Vagina (tissue), 2 donors: ENCODE data around the gene AIPL1. TPM values are rescaled to one million over a fixed set of nuclear protein-coding genes. Genes with fewer than 3 reads are reported as not detected.

Experiments used
- DNase-seq, 2 donors: peaks; one replicate each; pipeline ENCODE4 v3.0.0-alpha.2; 2017; ENCODE audit errors: extremely low spot score in 2 of 2
- H3K27ac ChIP-seq: fragments of 200-600 bp; sonication (generic); one replicate; pipeline ENCODE4 v1.5.1; 2019
- H3K27me3 ChIP-seq: fragments of 200-600 bp; sonication (generic); one replicate; pipeline ENCODE4 v1.5.1; 2019
- H3K36me3 ChIP-seq, 2 donors: fragments of 200-600 bp; sonication (generic); one replicate each; pipeline ENCODE4 v1.5.1; 2017 to 2019
- H3K4me1 ChIP-seq: fragments of 200-600 bp; sonication (generic); one replicate; pipeline ENCODE4 v1.5.1; 2019
- H3K4me3 ChIP-seq, 2 donors: fragments of 200-600 bp; sonication (generic); 1 replicate in 1 of 2; 2 replicates in 1 of 2; pipeline ENCODE4 v1.5.1; 2016 to 2019
- H3K9me3 ChIP-seq: fragments of 200-600 bp; sonication (generic); one replicate; pipeline ENCODE4 v1.5.1; 2019
- CTCF ChIP-seq, 3 experiments: fragments of 450-650 bp in 2 of 3; fragments of 200-600 bp in 1 of 3; sonication (generic) in 1 of 3; IDR thresholded peaks; one replicate each; pipeline ENCODE4 v1.5.1; 2017 to 2019; ENCODE audit warnings: antibody characterized with exemption in 3 of 3, mild to moderate bottlenecking in 2 of 3, moderate library complexity in 2 of 3
- POLR2A ChIP-seq, 2 donors: fragments of 450-650 bp; IDR thresholded peaks; one replicate each; pipeline ENCODE4 v1.6.1; 2017; ENCODE audit warnings: antibody characterized with exemption in 2 of 2, mild to moderate bottlenecking in 2 of 2, moderate library complexity in 2 of 2
- POLR2AphosphoS5 ChIP-seq, 2 donors: sonication (generic); formaldehyde crosslinking; IDR thresholded peaks; one replicate each; pipeline ENCODE4 v1.9.0; 2017; ENCODE audit warnings: antibody characterized with exemption in 2 of 2, mild to moderate bottlenecking in 2 of 2, low read depth in 1 of 2; ENCODE audit not compliant: insufficient read depth in 1 of 2
- intact Hi-C: fragments of 100-400 bp; cut with DNase I; formaldehyde crosslinking; loops from one replicate; pipeline ENCODE4 v1.15.1; 2023
- total RNA-seq: library from RNA; depleted of rRNA; stranded (reverse); fragments of >200 nt; gene quantifications from one replicate; pipeline ENCODE4 v1.2.3, GENCODE V29; 2016

The AIPL1 gene
- total RNA-seq, 1 donor from 2014 or later, result not detected

GRCh38 chr17:6448473-6448872 is 13.6 kb upstream of the AIPL1 start:
- H3K36me3 ChIP-seq, result no peaks in the 10 kb centered on the region
- no peak overlapping the region for H3K4me3 ChIP-seq
- H3K9me3 ChIP-seq, result no peaks in the 10 kb centered on the region
- H3K27me3 ChIP-seq, result no peaks in the 10 kb centered on the region
- no peak for DNase-seq
- TF ChIP-seq POLR2A (IDR thresholded peaks at IDR 0.05) (no peak), POLR2AphosphoS5 (IDR thresholded peaks at IDR 0.05; ENCODE audit: insufficient read depth in 1 of 2, low read depth in 1 of 2) (no peak), CTCF (IDR thresholded peaks at IDR 0.05) (no peak)
- H3K27ac ChIP-seq, result no peak overlapping the region
- intact Hi-C loops, result no loop called here
- peaks cover 11% of the 10 kb centered on the region for H3K4me1 ChIP-seq

- intact Hi-C loops, result no loop called here
- Histone ChIP-seq H3K4me1 (peaks cover 14% of the 10 kb centered on the region), H3K27me3 (no peaks in the 10 kb centered on the region), H3K27ac (no peak overlapping the region), H3K9me3 (no peaks in the 10 kb centered on the region), H3K36me3 (no peaks in the 10 kb centered on the region), H3K4me3 (no peak overlapping the region)
- DNase-seq, result no peak
- no peak for TF ChIP-seq POLR2A (IDR thresholded peaks at IDR 0.05)
These were observed 11.7 kb upstream of the AIPL1 start for GRCh38 chr17:6446516-6447100.

GRCh38 chr17:6444571-6445335 is 9.8 kb upstream of the AIPL1 start:
- intact Hi-C loops, result no loop called here
- H3K4me1 ChIP-seq, result peaks cover 14% of the 10 kb centered on the region
- H3K36me3 ChIP-seq, result no peaks in the 10 kb centered on the region
- peak overlapping the region; percentile 47 to 53 for H3K4me3 ChIP-seq
- no peak for DNase-seq
- TF ChIP-seq CTCF (IDR thresholded peaks at IDR 0.05), result no peak
- TF ChIP-seq POLR2AphosphoS5 (IDR thresholded peaks at IDR 0.05; ENCODE audit: insufficient read depth in 1 of 2, low read depth in 1 of 2), result no peak
- TF ChIP-seq POLR2A (IDR thresholded peaks at IDR 0.05), result no peak
- H3K9me3 ChIP-seq, result no peaks in the 10 kb centered on the region
- no peak overlapping the region for H3K27ac ChIP-seq
- H3K27me3 ChIP-seq, result no peaks in the 10 kb centered on the region

- intact Hi-C loops, result no loop called here
- Histone ChIP-seq H3K4me1 (peaks cover 14% of the 10 kb centered on the region), H3K4me3 (peak within 1 kb of the TSS; percentile 47 to 53), H3K27me3 (no peaks in the 10 kb centered on the region), H3K36me3 (no peaks in the 10 kb centered on the region), H3K9me3 (no peaks in the 10 kb centered on the region), H3K27ac (no peak within 1 kb of the TSS)
- peak in 1 of 2 donors; percentile 90 for DNase-seq
- TF ChIP-seq POLR2A (IDR thresholded peaks at IDR 0.05) (no peak), POLR2AphosphoS5 (IDR thresholded peaks at IDR 0.05; ENCODE audit: insufficient read depth in 1 of 2, low read depth in 1 of 2) (peak in 1 of 2 donors; percentile 63), CTCF (IDR thresholded peaks at IDR 0.05) (no peak)
These were observed 9.0 kb upstream of the AIPL1 start, which contains the start of gene PIMREG for GRCh38 chr17:6443692-6444570. TSS of gene PIMREG (plus strand) at chr17:6444455. CDS start at chr17:6445111, 656 bp downstream.

GRCh38 chr17:6442775-6443174 is 7.9 kb upstream of the AIPL1 start:
- no peaks in the 10 kb centered on the region for H3K9me3 ChIP-seq
- H3K27ac ChIP-seq, result no peak overlapping the region
- no peaks in the 10 kb centered on the region for H3K36me3 ChIP-seq
- intact Hi-C loops, result no loop called here
- no peak for DNase-seq
- peaks cover 14% of the 10 kb centered on the region for H3K4me1 ChIP-seq
- no peak overlapping the region for H3K4me3 ChIP-seq
- H3K27me3 ChIP-seq, result no peaks in the 10 kb centered on the region
- no peak for TF ChIP-seq POLR2AphosphoS5 (IDR thresholded peaks at IDR 0.05; ENCODE audit: insufficient read depth in 1 of 2, low read depth in 1 of 2)
- no peak for TF ChIP-seq CTCF (IDR thresholded peaks at IDR 0.05)
- TF ChIP-seq POLR2A (IDR thresholded peaks at IDR 0.05), result no peak
